OCI-LY3 (cell line): ENCODE data around the gene JCHAIN.

Experiments
- H2AFZ ChIP-seq: fragments of 200-600, 300-600 bp; shearing (Covaris generic); 2 replicates; pipeline ENCODE4 v1.6.0; 2014; ENCODE audit warnings: antibody characterized with exemption, low read depth, low read length
- H3K27ac ChIP-seq: fragments of 200-600, 300-600 bp; sonication (generic); 2 replicates; pipeline ENCODE4 v1.5.1; 2014; ENCODE audit warnings: mild to moderate bottlenecking, low read length, moderate library complexity, mixed read lengths
- H3K27me3 ChIP-seq: fragments of 200-600, 300-600 bp; sonication (generic); 2 replicates; pipeline ENCODE4 v1.6.1; 2014; ENCODE audit warnings: low read depth, low read length, mixed read lengths
- H3K36me3 ChIP-seq: fragments of 200-600, 300-600 bp; sonication (generic); replicated peaks from 2 replicates; pipeline ENCODE3; 2014; ENCODE audit warnings: low read depth, low read length, mixed read lengths
- H3K4me1 ChIP-seq: fragments of 300-600, 200-600 bp; sonication (generic); 2 replicates; pipeline ENCODE4 v1.6.1; 2014; ENCODE audit warnings: low read length, mixed read lengths
- H3K4me2 ChIP-seq: fragments of 200-600, 300-600 bp; sonication (generic); 2 replicates; pipeline ENCODE4 v1.6.1; 2014; ENCODE audit warnings: low read length, mixed read lengths
- H3K4me3 ChIP-seq: fragments of 300-600, 200-600 bp; sonication (generic); 2 replicates; pipeline ENCODE4 v1.5.1; 2014; ENCODE audit warnings: antibody characterized with exemption, mild to moderate bottlenecking, low read length, moderate library complexity
- H3K79me2 ChIP-seq: fragments of 300-600, 200-600 bp; shearing (Covaris generic); 2 replicates; pipeline ENCODE4 v1.6.1; 2014; ENCODE audit warnings: mild to moderate bottlenecking, low read length, mixed read lengths
- H3K9ac ChIP-seq: fragments of 300-600, 200-600 bp; shearing (Covaris generic); 2 replicates; pipeline ENCODE4 v1.6.0; 2014; ENCODE audit warnings: mild to moderate bottlenecking, low read length, moderate library complexity
- H3K9me3 ChIP-seq: fragments of 200-600, 300-600 bp; shearing (Covaris generic); 2 replicates; pipeline ENCODE4 v1.6.1; 2014; ENCODE audit warnings: low read length, mixed read lengths; ENCODE audit not compliant: insufficient read depth
- H4K20me1 ChIP-seq: fragments of 200-600, 300-600 bp; sonication (generic); 2 replicates; pipeline ENCODE4 v1.6.1; 2016; ENCODE audit warnings: low read length, mixed read lengths; ENCODE audit not compliant: insufficient read depth
- CTCF ChIP-seq: fragments of 200-600, 300-600 bp; sonication (generic); IDR thresholded peaks from 2 replicates; pipeline ENCODE4 v1.5.1; 2014; ENCODE audit warnings: antibody characterized with exemption, low read length, low read depth
- EZH2phosphoT487 ChIP-seq: fragments of 200-600 bp; shearing (Covaris generic); IDR thresholded peaks from 2 replicates; pipeline ENCODE4 v1.6.1; 2018; ENCODE audit warnings: antibody characterized with exemption, mixed run types, low read depth

Gene JCHAIN

DNA sequence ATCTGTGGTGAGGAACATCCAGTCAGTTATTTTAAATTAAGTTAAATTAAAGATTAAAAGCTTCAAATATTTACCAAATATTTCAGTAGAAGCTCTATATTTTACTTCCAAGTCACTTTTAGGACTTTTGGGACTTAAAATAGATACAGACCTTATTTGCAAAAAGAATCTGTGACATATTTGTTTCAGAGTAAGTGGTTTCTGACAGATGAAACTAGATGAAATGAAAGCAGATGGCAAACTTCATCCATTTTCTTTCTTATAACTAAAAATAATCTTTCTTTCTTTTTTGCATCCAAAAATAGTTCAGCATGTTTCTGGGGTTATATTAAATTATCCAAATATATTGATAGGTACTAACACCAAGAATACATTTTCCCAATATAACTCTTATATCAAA is 15.4 kb upstream of the JCHAIN start:
- Histone ChIP-seq H3K79me2 (no peaks in the 10 kb centered on the region), H3K4me2 (no peak overlapping the region), H3K4me1 (peaks cover 42% of the 10 kb centered on the region), H3K4me3 (no peak overlapping the region), H3K36me3 (no peaks in the 10 kb centered on the region), H2AFZ (no peak overlapping the region), H4K20me1 (no peaks in the 10 kb centered on the region), H3K9ac (no peak overlapping the region), H3K27ac (no peak overlapping the region; the same call in 1 of the 2 replicates), H3K9me3 (no peaks in the 10 kb centered on the region), H3K27me3 (no peaks in the 10 kb centered on the region)
- no peak for TF ChIP-seq EZH2phosphoT487
- TF ChIP-seq CTCF = no peak

GRCh38 chr4:70680934-70681333 is 14.6 kb upstream of the JCHAIN start:
- TF ChIP-seq EZH2phosphoT487 (no peak), CTCF (no peak)
- no peak overlapping the region for H3K4me3 ChIP-seq
- H3K9ac ChIP-seq = no peak overlapping the region
- H3K9me3 ChIP-seq = no peaks in the 10 kb centered on the region
- no peak overlapping the region; the same call in 1 of the 2 replicates for H3K27ac ChIP-seq
- no peaks in the 10 kb centered on the region for H3K79me2 ChIP-seq
- no peak overlapping the region for H2AFZ ChIP-seq
- no peak overlapping the region for H3K4me2 ChIP-seq
- no peaks in the 10 kb centered on the region for H4K20me1 ChIP-seq
- H3K27me3 ChIP-seq = no peaks in the 10 kb centered on the region
- H3K36me3 ChIP-seq = no peaks in the 10 kb centered on the region
- H3K4me1 ChIP-seq = peaks cover 50% of the 10 kb centered on the region

DNA sequence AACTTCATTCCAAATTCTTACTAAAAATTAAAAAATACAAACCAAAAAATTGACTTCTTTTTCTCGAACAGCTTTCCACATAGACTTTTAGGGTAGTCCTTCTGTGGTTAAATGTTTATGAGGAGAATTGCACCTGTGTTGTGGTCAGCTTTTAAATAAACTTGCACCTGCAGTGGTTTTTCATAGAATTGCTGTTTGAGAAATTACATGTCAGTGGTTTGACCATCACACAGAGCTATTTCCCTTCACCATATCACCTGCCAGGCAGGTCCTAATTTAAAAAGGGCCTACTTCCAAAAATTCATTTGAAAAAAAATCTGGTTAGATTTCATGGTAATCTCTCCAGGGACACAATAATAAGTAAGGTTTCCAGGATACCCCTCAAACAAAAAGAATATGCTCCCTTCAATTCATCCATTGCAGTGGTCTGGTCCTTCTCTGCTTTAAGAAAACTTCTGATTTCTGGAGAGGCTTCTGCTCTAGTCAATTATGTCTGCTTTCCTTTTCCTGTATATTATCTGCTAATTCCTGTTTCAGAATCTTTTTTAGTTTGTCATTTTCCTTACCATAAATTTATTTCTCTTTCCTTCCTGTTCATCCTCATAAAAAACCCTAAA is 12.2 kb upstream of the JCHAIN start:
- Histone ChIP-seq H3K9ac (no peak overlapping the region), H3K4me2 (peak overlapping the region; percentile 32), H3K4me3 (no peak overlapping the region), H4K20me1 (no peaks in the 10 kb centered on the region), H3K27me3 (no peaks in the 10 kb centered on the region), H3K79me2 (no peaks in the 10 kb centered on the region), H2AFZ (no peak overlapping the region), H3K27ac (no peak overlapping the region; the same call in 1 of the 2 replicates), H3K9me3 (no peaks in the 10 kb centered on the region), H3K36me3 (no peaks in the 10 kb centered on the region), H3K4me1 (peaks cover 54% of the 10 kb centered on the region)
- TF ChIP-seq CTCF = no peak
- no peak for TF ChIP-seq EZH2phosphoT487

DNA sequence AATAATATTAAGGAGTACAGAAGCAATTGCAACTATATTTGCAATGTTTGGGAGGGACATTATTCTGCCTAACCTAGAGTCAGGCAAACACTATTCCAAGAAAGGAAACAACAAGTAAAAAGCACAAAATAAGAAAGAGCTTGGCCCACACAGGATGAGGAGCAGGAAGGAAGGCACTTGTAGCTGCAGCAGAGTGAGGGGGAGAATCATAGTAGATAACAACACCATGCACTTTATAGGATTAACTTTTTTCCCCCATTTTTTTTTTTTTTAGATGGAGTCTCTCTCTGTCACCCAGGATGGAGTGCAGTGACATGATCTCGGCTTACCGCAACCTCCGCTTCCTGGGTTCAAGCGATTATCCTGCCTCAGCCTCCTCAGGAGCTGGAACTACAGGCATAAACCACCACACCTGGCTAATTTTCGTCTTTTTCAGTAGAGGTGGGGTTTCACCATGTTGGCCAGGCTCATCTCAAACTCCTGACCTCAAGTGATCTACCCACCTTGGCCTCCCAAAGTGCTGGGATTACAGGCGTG is 10.3 kb upstream of the JCHAIN start:
- H3K27ac ChIP-seq = no peak overlapping the region
- H3K9ac ChIP-seq = no peak overlapping the region
- no peaks in the 10 kb centered on the region for H3K36me3 ChIP-seq
- peaks cover 54% of the 10 kb centered on the region for H3K4me1 ChIP-seq
- H3K79me2 ChIP-seq = no peaks in the 10 kb centered on the region
- no peaks in the 10 kb centered on the region for H4K20me1 ChIP-seq
- no peak overlapping the region for H3K4me3 ChIP-seq
- no peaks in the 10 kb centered on the region for H3K9me3 ChIP-seq
- peak overlapping the region; percentile 37 for H3K4me2 ChIP-seq
- H3K27me3 ChIP-seq = no peaks in the 10 kb centered on the region
- no peak overlapping the region for H2AFZ ChIP-seq
- no peak for TF ChIP-seq EZH2phosphoT487
- TF ChIP-seq CTCF = no peak
